HG02884 (cell line): Measurements from ENCODE around the gene DYNLL1.
"Not testable (repeated sequence)": the region's sequence is repeated elsewhere in the genome, so short reads cannot be mapped to it uniquely, and the experiment has no call there.

ENCODE experiments used
- ATAC-seq: cut with Tn5 transposase; IDR thresholded peaks from one replicate; pipeline ENCODE4 v1.9.1; 2021; ENCODE audit warnings: mild to moderate bottlenecking, moderate library complexity; ENCODE audit not compliant: unreplicated experiment

The DYNLL1 gene

DNA sequence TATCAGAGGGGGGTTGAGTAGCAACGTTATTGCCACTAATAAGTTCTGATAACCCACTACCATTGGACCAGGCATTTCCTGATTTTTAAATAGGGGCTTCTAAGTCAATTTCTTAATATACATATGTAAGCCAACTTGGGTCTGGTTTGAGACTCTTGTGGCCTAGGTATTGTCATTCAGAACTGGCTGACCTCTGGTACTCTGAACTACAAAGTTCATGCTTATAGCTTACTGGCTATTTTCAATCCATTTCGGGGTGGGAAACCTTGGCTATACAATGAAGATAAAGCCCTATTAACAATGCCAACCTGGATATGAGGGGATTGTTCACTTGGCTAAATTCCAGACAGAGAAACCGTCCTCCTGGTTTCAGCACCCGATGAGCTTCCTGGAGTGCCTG lies 8.7 kb downstream of the DYNLL1 start:
- no peak for ATAC-seq

DNA sequence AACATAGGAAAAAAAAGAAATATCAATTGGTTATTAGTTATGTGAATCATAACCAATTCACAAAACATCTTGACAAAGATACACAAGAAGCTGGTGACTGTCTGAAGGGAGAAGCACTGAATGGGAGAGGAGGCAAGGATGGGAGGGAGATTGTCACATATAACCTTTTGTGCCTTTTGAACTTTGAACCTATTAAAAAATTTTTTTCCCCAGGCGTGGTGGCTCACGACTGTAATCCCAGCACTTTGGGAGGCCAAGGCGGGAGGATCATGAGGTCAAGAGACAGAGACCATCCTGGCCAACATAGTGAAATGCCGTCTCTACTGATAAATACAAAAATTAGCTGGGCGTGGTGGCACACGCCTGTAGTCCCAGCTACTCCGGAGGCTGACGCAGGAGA lies 12.6 kb downstream of the DYNLL1 start:
- no peak for ATAC-seq

DNA sequence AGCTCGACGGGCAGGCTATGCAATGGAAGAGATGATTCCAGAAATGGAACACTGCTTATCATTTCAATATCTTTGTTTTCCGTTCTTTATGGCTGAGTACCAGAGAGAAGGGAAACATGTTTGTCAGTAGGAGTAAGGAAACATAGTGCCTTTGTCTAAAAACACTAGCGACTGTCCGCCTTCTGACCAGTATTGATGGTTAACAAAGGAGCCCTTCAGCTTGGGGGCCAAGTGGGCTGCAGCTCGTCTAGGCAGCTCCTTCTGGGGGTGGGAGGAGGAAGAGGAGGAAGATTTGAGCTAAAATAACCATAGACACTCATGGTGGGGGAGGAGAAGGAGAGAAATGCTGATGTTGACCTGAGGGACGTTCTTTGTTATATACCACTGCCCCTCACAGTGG lies 18.1 kb downstream of the DYNLL1 start:
- ATAC-seq: no peak

DNA sequence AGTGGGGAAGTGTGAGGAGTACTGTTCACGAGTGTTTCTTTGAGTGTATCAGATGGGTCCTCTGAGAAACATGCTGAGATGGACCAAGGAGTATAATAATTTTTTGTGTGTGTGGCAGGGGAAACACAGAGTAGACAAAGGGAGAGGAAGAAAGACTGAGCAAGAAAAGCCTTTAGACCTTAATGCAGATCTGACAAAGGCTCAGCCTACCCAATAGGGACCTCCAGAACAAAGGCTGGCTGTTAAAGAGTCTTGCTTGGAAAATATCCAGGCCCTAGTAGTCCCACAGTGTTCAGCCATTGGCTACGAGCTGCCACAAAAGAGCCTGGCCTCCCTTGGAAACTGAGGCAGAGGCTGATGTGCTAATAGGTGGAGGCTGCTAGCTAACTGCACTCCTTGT lies 19.6 kb downstream of the DYNLL1 start:
- ATAC-seq: no peak

DNA sequence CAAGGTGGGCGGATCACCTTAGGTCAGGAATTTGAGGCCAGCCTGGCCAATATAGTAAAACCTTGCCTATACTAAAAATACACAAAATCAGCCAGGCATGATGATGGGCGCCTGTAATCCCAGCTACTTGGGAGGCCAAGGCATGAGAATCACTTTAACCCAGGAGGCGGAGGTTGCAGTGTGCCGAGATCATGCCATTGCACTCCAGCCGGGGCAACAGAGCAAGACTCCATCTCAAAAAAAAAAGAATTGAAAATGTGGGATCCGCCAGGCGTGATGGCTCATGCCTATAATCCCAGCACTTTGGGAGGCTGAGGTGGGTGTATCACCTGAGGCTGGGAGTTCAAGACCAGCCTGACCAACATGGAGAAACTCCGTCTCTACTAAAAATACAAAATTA lies 23.4 kb downstream of the DYNLL1 start:
- not testable (repeated sequence) for ATAC-seq

DNA sequence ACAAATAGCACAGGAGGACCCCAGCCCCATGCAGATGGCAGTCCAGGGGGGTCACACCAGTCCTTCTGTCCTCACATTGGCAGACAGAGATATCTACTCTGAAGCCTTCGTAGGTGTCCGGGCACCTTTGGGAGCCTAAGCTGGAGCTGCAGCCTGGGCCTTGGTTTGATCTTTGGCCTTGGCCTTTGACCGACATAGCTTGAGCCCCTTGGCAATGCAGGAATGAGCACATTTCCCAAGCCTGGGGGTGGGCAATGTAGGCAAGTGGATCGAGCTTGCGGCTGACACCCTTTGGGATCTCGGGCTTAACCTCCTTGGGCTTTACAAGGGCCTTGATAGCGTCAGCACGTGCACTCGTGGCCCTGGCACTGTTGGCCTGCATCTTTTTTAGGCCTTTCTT lies 26.7 kb downstream of the DYNLL1 start:
- ATAC-seq: no peak

DNA sequence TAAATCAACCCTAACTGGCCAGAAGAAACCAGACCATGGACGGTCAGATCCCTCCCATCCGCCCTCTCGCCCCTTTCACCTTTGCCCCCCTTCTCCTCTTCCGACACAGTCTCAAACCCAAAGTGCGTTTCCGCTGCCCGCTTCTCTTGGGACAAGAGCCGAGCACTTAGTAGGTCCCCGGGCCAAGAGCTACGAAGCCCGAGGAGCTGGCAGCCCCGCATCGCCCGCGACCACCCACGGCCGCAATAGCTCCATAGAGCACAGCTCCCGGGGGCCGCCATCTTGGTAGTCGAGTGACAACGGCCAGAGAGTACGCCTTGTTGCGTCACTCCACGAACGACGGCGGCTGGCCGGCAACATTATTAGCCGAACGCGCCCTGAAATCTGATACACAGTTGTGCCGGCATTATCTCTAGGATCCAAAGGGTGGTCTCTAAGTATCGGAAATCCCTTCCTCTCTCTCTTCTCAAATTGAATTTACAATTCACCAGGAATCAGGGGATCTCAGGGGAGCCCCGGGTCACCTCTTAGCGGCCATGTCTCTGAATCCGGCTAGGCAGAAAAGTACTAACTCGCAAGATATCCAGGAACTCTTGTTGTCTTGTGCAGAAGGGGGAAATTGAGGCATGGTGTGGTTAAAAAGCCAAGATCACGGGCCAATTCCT lies 33.1 kb downstream of the DYNLL1 start, which contains the start of gene COQ5:
Gene COQ5, minus strand, starts transcription at position 298 of the 665 bp plus-strand sequence. Its CDS starts 17 bp downstream, at position 281.
- peak; percentile 67 for ATAC-seq

DNA sequence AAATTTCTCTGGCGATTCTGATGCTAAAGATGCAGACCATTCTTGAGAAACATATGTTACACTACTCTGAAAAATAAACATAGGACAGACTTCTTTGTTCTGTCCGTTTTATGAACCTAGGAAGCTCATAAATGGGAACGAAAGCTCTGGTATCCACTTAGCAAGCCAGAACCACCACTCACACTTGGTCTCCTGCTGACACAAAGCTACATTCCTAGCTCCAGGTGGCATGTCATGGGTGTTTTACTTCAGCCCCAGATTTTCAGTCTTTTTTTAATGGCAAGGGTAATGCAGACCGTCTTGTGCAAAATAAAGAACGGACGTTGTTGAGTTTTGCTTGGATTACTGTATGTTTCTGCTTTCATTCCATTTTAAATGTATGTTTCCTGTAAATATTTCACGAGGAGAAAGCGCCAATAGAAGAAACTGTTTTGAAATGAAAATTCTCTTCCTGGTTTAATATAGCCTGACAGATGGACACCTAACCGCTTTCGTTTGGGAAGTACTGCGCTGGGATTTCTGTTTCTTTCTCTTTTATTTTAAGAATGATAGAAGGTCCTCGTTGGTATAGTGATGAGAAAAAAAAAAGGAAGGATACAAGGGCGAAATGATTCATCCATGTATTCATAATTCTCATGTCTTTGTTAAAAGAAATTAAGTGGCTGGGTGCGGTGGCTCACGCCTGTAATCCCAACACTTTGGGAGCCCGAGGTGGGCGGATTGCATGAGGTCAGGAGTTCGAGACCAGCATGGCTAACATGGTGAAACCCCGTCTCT lies 33.9 kb downstream of the DYNLL1 start:
- ATAC-seq: no peak

DNA sequence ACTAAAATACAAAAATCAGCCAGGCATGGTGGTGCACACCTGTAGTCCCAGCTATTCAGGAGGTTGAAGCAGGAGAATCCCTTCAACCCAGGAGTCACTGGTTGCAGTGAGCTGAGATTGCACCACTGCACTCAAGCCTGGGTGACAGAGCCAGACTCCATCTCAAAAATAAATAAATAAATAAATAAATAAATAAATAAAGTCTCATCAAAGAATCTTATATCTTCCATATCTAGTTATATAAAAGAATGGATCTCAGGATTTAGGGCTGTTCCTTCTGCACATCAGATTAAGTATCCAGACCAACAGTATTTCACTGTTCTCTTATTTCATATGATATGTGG lies 34.5 kb downstream of the DYNLL1 start:
- ATAC-seq: not testable (repeated sequence)

DNA sequence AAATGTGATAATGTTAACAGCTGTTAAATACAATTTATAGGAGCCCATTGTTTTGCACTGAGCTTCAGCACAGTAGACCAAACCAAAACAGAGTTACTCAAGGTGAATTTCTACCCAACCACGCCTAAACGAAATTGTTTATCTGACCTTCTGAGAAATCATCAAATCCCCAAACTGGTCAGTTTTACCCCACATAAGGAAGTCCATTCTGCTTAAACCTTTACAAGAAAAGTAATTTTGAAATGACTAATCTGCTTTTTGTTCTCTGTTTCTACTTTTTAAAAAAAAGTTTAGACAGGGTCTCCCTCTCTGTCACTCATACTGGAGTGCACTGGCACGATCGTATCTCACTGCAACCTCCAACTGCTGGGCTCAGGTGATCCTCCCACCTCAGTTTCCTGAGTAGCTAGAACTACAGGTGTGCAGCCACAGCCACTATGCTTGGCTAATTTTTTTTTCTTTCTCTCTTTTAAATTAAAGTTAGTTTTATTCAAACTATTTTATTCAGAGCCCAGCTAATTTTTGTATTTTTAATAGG lies 36.9 kb downstream of the DYNLL1 start:
- no peak for ATAC-seq

DNA sequence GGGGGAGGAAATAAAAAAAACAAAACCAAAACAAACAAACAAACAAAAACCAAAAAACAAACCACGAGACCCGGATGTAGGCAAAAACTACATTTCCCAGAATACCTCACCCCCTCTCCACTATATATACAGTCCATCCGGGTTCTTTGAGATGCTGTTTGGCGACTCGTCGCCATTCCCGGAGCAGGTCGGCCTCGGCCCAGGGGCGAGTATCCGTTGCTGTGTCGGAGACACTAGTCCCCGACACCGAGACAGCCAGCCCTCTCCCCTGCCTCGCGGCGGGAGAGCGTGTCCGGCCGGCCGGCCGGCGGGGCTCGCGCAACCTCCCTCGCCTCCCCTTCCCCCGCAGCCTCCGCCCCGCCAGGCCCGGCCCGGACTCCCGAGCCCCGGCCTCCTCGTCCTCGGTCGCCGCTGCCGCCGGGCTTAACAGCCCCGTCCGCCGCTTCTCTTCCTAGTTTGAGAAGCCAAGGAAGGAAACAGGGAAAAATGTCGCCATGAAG lies 38.3 kb downstream of the DYNLL1 start, which contains the start of gene RNF10:
Gene RNF10, plus strand, starts transcription at position 154 of the 500 bp plus-strand sequence. CDS start 456 bp downstream, outside the sequence.
- ATAC-seq: peak; percentile 42

DNA sequence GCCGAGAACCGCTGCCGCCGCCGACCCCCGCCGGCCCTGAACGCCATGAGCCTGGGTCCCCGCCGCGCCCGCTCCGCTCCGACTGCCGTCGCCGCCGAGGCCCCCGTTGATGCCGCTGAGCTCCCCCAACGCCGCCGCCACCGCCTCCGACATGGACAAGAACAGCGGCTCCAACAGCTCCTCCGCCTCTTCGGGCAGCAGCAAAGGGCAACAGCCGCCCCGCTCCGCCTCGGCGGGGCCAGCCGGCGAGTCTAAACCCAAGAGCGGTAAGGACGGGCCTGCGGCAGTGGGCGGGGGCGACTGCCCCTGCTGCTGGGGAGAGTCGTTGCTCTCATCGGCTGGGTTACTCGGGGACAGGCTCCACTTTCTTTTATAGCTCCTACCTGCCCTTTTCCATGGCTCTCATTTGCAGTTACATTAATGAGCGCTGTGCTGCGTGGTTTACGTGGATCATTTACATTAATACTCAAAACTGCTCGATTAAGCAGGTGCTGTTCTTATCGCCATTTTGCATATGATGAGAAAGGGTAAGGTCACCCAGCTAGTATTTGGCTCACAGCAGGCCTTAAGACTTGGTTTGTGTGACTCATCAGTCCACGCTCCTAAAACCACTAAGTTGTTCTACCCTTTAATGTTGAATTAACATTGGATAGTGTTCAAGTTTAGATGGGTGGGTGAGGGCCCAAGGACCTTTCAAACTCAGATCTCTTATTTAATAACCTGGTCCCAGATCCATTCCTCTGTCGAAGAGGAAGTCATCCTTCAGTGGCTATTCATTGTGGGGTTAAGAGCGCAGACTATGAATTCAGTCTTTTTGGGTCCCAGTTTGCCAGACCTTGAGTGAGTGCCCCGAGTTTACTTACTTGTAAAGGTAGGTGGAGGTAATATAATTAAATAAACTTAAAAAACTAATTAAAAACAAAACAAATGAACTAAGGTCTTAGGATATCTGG lies 39.1 kb downstream of the DYNLL1 start:
- ATAC-seq: peak; percentile 34

DNA sequence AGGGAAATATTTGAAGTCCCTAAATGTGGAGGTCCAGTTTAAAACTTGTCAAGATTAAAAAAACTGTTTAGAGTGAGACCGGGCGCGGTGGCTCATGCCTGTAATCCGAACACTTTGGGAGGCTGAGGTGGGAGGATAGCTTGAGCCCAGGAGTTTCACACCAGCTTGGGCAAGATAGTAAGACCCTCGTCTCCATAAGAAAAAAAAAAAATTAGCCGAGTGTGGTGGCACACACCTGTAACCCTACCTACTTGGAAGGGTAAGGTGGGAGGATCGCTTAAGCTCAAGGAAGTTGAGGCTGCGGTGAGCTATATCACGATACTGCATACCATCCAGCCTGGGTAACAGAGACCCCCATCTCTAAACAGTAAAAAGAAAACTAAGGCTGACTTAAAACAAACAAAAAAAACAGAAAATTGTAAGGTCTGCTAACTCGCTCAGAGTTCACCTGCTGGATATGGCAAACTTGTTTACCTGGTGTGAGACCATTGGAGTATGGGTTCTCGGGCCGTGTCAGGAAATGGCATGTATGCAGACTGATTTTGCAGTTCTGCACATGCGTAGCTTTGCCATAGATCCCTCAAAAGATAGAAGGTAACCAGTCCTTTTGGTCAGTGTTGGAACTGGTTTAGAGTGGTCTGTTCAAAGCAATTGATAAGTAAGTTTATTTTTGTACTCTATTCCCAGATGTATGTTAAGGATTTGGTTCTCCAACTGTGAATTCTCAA lies 40.3 kb downstream of the DYNLL1 start:
- ATAC-seq: no peak

DNA sequence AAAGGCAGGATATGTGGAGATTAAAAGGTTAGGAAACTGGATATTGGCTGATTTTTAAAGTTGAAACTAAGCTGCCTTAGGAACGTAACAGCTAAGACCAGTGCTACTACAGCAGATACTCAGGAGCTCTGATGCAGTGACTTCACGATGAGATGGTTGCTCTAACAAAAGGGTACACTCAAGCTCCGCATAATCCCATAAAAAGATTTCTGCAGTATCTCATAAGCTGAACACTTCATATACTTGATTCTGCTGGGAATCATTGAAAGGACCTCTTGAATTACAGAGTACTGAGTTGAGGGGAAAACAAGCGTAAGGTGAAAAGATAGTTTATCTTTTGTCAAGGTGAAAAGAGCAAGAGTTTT lies 41.9 kb downstream of the DYNLL1 start:
- ATAC-seq: no peak

DNA sequence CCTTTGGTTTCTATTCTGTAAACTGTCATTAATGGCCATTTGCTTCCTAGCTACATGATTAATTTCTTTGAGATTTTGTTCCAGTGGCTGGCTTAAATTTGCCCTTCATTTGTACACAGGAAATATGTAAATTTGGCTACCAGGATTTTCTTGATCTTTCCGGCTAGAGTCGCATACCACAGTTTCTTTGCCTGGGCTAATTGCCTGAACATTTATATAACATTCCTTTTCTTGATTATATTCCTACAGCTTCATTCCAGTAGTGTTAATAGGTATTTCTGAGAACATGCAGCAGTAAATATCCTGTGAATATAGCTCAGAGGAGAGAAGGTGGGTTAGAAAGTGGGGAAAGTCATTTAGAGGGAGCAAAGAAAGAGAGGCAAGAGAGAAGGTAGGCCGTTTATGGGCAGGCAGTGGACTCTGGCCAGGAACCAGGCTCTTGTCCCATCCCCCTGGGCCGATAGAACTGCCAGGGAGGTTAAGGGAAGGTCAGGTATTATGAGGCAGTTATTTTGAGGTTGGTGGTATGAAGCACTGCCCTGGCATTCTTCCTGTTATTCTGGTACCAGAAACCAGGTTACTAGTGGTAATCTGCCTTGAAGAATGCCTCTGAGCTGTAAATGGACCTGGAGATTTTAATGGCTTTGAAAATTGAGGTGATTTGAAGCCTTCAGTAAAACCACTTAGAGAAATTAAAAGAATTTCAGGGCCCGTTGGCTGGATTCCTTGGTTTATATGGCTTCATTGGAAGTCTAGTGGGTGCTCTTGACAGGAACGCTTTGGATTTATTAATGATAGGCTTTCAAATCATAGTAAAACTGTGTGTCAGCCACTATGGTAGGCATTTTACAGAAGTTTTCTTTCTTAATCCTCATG lies 42.6 kb downstream of the DYNLL1 start:
- no peak for ATAC-seq

DNA sequence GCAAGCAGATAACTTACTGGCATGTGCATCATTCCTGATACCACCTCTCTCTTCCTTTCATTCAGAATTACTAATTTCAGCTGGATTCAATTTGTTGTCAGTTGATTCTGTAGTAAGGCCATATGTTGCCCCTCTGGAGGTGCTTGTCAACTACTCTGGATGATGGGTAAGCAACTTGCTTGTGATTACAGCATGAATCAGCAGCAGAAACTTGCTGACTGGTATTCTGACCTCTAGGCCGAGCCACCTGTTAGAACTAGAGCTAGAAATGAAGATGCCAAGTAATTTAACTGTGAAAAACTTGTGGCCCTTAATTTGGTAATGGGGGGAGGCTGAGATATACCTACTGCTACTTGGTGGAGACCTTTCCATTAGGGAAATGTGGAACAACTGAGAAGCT lies 43.4 kb downstream of the DYNLL1 start:
- no peak for ATAC-seq

DNA sequence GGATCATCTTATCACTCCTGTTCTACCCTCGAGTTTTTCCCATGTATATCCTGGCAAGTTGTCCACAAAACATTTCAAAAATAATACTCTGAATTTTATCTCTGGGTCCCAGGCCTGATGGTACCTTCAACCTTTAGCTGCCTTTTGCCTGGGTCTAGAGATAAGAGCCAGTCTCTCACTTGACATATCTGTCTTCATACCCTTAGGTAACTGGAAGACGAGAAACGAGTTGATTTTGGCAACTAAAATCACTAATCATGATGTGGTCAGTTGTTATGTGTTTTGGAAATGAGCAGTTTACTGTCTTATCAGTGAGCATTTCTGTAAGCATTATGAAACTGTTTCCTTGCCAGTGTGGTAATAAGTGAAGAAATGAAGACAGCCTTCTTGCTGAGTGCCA lies 44.5 kb downstream of the DYNLL1 start:
- ATAC-seq: no peak

DNA sequence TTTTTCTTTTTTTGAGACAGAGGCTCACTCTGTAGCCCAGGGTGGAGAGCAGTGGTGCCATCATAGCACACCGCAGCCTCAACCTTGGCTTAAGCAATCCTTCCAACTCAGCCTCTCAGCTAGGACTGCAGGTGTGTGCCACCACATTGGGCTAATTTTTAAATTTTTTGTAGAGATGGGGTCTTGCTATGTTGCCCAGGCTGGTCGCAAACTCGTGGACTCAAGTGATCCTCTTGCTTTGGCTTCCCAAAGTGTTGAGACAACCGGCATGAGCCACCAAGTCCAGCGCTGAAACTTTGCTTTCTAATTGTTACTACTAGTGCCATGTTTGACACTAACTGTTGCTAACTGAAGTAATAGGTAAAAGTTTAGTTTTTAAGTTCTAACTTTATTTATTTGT lies 46.3 kb downstream of the DYNLL1 start:
- ATAC-seq: no peak

DNA sequence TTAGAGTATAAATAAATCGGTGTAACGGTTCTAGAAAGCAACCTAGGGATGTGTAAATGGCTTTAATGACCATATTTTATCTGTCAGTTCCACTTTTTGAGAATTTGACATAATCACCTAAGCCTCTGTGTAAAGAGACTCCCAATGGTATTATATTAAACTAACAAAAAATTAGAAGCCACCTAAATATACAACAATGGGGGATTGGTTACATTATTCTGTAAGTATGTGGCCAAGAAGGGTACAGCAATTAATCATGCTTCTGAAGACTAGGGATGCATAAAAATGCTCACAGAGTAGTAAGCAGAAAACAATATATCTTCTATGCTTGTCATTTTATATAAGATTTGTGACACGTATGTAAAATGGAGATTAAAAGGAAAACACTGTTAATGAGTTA lies 48.8 kb downstream of the DYNLL1 start:
- no peak for ATAC-seq
